Gastroesophageal sphincter (tissue), 4 donors: ENCODE results near the gene ZNF511. TPM values are rescaled to one million over a fixed set of nuclear protein-coding genes. Genes with fewer than 3 reads are reported as not detected.
A peak's percentile ranks its signal among the peaks of the same experiment; 100 is the strongest.

Experiments used
- ATAC-seq: fragments of 150-250 bp; one replicate; pipeline ENCODE4 v1.9.1; 2016; ENCODE audit warnings: mild to moderate bottlenecking, moderate library complexity
- H3K27ac ChIP-seq, 4 donors: fragments of 200-600 bp; sonication (generic) in 3 of 4; 1 replicate in 3 of 4; 2 replicates in 1 of 4; pipeline ENCODE4 v1.5.1; 2016 to 2019
- H3K27me3 ChIP-seq: fragments of 200-600 bp; sonication (generic); one replicate; pipeline ENCODE4 v1.5.1; 2019
- H3K36me3 ChIP-seq, 2 donors: fragments of 200-600 bp; sonication (generic); one replicate each; pipeline ENCODE4 v1.5.1; 2019; ENCODE audit warnings: control low read depth in 1 of 2
- H3K4me1 ChIP-seq, 3 donors: fragments of 200-600 bp; sonication (generic); 1 replicate in 2 of 3; 2 replicates in 1 of 3; pipeline ENCODE4 v1.5.1; 2016 to 2019; ENCODE audit warnings: control low read depth in 2 of 3
- H3K4me3 ChIP-seq, 2 donors: fragments of 200-600 bp; sonication (generic); one replicate each; pipeline ENCODE4 v1.5.1; 2019; ENCODE audit warnings: mild to moderate bottlenecking in 1 of 2, moderate library complexity in 1 of 2
- H3K9me3 ChIP-seq, 3 donors: fragments of 200-600 bp; sonication (generic); one replicate each; pipeline ENCODE4 v1.5.1; 2017 to 2019; ENCODE audit warnings: control low read depth in 2 of 3
- EP300 ChIP-seq: sonication (generic); formaldehyde crosslinking; IDR thresholded peaks from one replicate; pipeline ENCODE4 v1.6.1; 2017; ENCODE audit warnings: antibody characterized with exemption, mild to moderate bottlenecking
- POLR2A ChIP-seq, 2 donors: fragments of 450-650 bp; IDR thresholded peaks; one replicate each; pipeline ENCODE4 v1.6.1; 2017; ENCODE audit warnings: antibody characterized with exemption in 2 of 2, mild to moderate bottlenecking in 2 of 2, moderate library complexity in 1 of 2
- POLR2AphosphoS5 ChIP-seq: sonication (generic); formaldehyde crosslinking; IDR thresholded peaks from one replicate; pipeline ENCODE4 v1.6.1; 2017; ENCODE audit warnings: antibody characterized with exemption
- WGBS, 2 donors: methylation state at CpG; one replicate each; pipeline ENCODE4 v1.1.5; 2018; ENCODE audit warnings: low coverage in 1 of 2; 5-methylcytosine and 5-hydroxymethylcytosine counted together
- total RNA-seq, 4 donors: library from RNA; depleted of rRNA; stranded (reverse); fragments of >200 nt; gene quantifications; one replicate each; pipeline ENCODE4 v1.1.0, GENCODE V29; 2016
- TF ChIP-seq, protein P1 (sequence below), 4 experiments: fragments of 200-600 bp in 2 of 4; fragments of 450-650 bp in 2 of 4; sonication (generic) in 1 of 4; IDR thresholded peaks; one replicate each; pipeline ENCODE4 v1.5.1; 2017 to 2019; ENCODE audit warnings: antibody characterized with exemption in 4 of 4, mild to moderate bottlenecking in 2 of 4, moderate library complexity in 2 of 4

The ZNF511 gene
- total RNA-seq, 4 donors from 2014 or later = 15.1 to 42.2 (median 25.4) TPM

DNA sequence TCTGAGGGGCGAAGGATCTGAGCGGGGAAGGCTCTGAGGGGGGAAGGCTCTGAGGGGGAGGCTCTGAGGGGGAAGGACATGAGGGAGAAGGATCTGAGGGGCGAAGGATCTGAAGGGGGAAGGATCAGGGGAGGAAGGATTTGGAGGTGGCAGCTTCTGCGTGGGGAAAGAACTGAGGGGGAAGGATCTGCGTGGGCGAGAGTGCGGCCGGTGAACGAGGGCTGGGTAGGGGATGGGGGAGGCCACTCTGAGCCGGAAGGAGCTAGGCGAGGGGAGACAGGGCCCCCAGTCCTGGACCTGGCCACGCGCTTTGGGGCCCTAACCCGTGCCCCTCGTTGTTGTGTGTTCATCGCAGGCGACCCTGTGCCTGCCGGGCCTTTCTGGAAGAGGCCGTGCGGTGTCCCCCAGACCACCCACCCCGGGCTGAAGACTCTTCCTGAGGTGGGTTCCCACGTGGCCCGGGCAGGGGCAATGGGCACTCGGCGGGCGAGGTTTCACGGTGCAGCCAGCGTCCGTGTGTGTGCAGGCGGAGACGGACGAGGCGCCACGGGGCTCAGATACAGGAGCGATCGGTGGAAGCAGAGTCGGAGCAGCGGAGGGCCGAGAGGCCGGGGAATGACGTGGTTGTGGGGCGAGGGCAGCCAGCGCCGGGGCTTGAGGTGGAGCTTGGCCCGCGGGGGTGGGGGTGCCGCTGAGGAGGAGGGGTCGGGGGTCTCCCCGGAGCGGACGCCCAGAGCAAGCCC is 26.0 kb downstream of the ZNF511 start:
- H3K4me1 ChIP-seq = peaks cover 0 to 31% (median 23%) of the 10 kb centered on the region in 3 donors
- H3K36me3 ChIP-seq = no peaks in the 10 kb centered on the region
- H3K9me3 ChIP-seq = no peaks in the 10 kb centered on the region
- H3K4me3 ChIP-seq = peak overlapping the region in 1 of 2 donors; percentile 46
- H3K27ac ChIP-seq = no peak overlapping the region
- TF ChIP-seq POLR2AphosphoS5 = no peak
- TF ChIP-seq, protein P1, sequence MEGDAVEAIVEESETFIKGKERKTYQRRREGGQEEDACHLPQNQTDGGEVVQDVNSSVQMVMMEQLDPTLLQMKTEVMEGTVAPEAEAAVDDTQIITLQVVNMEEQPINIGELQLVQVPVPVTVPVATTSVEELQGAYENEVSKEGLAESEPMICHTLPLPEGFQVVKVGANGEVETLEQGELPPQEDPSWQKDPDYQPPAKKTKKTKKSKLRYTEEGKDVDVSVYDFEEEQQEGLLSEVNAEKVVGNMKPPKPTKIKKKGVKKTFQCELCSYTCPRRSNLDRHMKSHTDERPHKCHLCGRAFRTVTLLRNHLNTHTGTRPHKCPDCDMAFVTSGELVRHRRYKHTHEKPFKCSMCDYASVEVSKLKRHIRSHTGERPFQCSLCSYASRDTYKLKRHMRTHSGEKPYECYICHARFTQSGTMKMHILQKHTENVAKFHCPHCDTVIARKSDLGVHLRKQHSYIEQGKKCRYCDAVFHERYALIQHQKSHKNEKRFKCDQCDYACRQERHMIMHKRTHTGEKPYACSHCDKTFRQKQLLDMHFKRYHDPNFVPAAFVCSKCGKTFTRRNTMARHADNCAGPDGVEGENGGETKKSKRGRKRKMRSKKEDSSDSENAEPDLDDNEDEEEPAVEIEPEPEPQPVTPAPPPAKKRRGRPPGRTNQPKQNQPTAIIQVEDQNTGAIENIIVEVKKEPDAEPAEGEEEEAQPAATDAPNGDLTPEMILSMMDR (IDR thresholded peaks at IDR 0.05) = no peak
- no peak for TF ChIP-seq EP300
- TF ChIP-seq POLR2A (IDR thresholded peaks at IDR 0.05) = no peak
- WGBS, 2 donors = 31% methylated on average over 15 of the region's 51 CpGs; no CpG with 5 or more reads in 1 of the 2 donors
- peaks cover 88% of the 10 kb centered on the region for H3K27me3 ChIP-seq
- ATAC-seq = peak; percentile 26

DNA sequence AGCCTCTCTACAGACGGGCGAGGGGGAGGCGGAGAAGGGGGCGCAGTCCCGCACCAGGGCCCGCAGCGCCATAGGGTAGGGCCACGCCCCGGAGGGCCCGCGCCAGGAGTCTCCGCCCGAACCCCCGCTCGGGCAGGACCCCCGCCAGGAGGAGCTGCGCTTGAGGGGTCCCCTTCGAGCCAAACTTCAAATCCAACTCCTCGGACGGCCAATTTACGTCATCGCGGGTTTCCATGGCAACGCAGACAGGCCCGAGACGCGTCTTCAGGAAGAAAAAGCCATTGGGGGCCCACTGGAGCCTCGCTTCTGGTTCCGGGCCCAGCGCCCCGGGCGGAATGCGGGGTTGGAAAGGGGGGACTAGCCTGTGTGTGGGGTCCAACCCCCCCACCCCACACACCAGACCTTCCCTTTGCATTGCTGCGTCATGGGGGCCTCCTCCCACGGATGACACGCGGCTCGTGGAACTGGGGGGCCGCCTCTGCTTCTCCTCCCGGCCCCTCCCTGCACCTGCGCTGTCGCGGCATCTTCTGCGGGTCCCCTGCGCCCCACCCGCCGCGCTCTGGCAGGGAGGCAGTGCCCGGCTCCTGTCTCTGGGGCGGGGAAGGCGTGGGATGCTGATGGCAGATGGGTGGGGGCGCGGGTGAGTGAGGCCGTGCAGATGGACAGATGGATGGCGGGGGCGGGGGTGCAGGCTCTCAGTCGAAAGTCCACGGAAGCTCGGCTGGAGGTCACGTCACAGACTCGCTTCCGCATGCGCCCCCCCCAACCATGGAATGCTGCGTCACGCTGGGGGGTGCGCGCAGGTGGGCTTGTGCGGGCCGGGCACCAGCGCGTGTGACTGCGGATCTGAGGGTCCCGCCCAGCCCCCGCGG is 26.8 kb downstream of the ZNF511 start:
- ATAC-seq = no peak
- no CpG with 5 or more reads among the region's 75 CpGs for whole genome bisulfite sequencing, 2 donors
- Histone ChIP-seq H3K4me3 (peak overlapping the region; percentile 1 to 46), H3K9me3 (no peaks in the 10 kb centered on the region), H3K36me3 (no peaks in the 10 kb centered on the region), H3K27me3 (peaks cover 91% of the 10 kb centered on the region), H3K27ac (no peak overlapping the region), H3K4me1 (peaks cover 0 to 26% (median 23%) of the 10 kb centered on the region in 3 donors)
- TF ChIP-seq POLR2AphosphoS5 = no peak
- no peak for TF ChIP-seq POLR2A (IDR thresholded peaks at IDR 0.05)

DNA sequence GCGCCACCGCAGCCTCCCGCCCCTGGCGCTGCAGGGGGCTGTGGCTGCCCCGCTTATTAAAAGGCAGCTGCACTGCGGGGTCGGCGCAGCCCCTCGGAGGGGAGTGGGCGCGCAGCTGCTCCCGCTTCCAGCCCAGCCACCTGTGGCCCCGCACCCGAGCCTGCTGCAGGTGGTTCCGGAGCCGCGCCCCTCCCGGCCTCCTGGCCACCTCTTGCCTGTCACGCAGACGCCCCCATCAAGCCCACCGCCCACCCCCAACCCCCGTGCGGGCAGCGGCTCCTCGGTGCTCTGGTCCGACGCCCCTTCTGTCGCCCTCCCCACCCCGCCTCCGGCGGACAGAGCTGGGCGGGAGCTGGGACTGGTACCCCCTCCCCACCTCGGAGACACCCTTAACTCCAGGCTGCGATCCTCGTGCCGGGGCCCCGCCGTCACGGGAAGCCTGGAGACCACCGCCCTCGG is 27.4 kb downstream of the ZNF511 start:
- no peak for ATAC-seq
- no peaks in the 10 kb centered on the region for H3K9me3 ChIP-seq
- H3K27me3 ChIP-seq = peaks cover 92% of the 10 kb centered on the region

DNA sequence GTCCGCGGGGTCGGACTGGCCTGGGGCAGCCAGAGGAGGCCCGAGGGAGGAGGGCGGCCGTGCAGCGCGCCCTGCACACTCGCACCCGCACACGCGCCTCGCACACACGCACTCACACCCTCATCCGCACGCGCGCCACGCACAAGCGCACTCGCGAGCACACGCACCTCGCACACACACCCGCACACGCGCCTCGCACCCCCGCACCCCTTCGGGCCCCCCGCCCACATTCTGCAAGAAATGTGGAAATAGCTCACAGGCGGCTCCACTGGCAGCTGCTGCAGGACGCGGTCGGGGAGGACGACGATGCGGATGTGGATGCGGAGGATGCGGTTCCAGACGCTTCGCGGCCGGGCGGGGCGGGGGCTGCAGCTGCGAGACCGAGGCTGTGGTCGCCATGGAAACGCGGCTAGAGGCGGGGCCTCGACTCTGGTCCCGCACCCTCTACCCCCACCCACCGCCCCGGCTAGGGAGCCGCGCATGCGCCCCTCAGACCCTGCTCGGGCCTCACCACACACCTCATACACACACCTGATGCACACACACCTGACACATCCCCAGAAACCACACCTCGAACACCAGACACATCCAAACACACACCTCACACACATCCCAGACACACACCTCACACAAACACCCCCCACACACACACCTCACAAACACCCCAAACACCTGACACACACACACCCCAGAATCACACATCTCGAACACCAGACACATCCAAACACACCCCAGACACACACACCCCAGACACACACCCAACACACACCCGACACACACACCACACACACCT is 28.1 kb downstream of the ZNF511 start, which contains the start of gene CALY:
Gene CALY, minus strand, starts transcription at position 320 of the 793 bp plus-strand sequence. CDS start 7,907 bp downstream, outside the sequence.
- H3K4me3 ChIP-seq = peak within 1 kb of the TSS in 1 of 2 donors; percentile 46
- no peaks in the 10 kb centered on the region for H3K9me3 ChIP-seq
- H3K4me1 ChIP-seq = peaks cover 0 to 26% (median 23%) of the 10 kb centered on the region in 3 donors
- H3K27me3 ChIP-seq = peaks cover 92% of the 10 kb centered on the region
- no peak for TF ChIP-seq EP300
- no peak for TF ChIP-seq POLR2A (IDR thresholded peaks at IDR 0.05)
- TF ChIP-seq POLR2AphosphoS5 = no peak
- TF ChIP-seq, protein P1 (IDR thresholded peaks at IDR 0.05) = no peak
- no peaks in the 10 kb centered on the region for H3K36me3 ChIP-seq
- 53 to 84% methylated on average over 3 of the region's 63 CpGs for WGBS, 2 donors
- ATAC-seq = peak; percentile 25
- H3K27ac ChIP-seq = no peak within 1 kb of the TSS

More for the DNA sequence above, 27.4 kb downstream of the ZNF511 start:
- Histone ChIP-seq H3K36me3 (no peaks in the 10 kb centered on the region), H3K4me1 (peaks cover 0 to 26% (median 23%) of the 10 kb centered on the region in 3 donors), H3K27ac (no peak overlapping the region), H3K4me3 (peak overlapping the region in 1 of 2 donors; percentile 46)
- no CpG with 5 or more reads among the region's 41 CpGs for WGBS, 2 donors
- TF ChIP-seq EP300 = no peak
- TF ChIP-seq POLR2A (IDR thresholded peaks at IDR 0.05) = no peak
- TF ChIP-seq POLR2AphosphoS5 = no peak
- TF ChIP-seq, protein P1 (IDR thresholded peaks at IDR 0.05) = no peak
